Sigmoid colon (tissue), 3 donors: ENCODE data around the gene RADX.

Source experiments
- CTCF ChIP-seq, 4 experiments: fragments of 450-650 bp in 3 of 4; fragments of 200-600 bp in 1 of 4; IDR thresholded peaks; one replicate each; pipeline ENCODE4 v1.5.1; 2016 to 2019; ENCODE audit warnings: antibody characterized with exemption in 4 of 4, mild to moderate bottlenecking in 3 of 4, moderate library complexity in 2 of 4
- POLR2A ChIP-seq, 2 donors: fragments of 450-650 bp; IDR thresholded peaks; one replicate each; pipeline ENCODE4 v1.6.1; 2016; ENCODE audit warnings: antibody characterized with exemption in 2 of 2, mild to moderate bottlenecking in 2 of 2, moderate library complexity in 2 of 2

DNA sequence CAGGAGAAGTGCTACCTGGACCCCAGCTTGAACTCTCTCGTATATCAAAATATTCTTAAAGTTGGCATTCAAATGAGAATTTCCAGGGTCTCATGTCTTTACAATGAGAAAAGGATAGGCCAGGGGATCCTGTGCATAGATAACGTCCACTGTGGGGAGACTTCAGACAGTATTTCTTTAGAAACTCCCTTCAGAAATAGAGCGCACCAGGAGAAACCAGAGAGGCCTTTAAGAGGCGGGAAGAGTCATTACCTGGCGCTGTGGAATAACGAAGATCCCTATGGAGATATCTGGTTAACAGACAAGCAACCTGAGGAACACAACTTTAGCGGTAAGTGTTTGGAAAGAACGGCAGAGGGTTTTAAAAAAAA is 600 bp downstream of the RADX start:
- TF ChIP-seq CTCF (IDR thresholded peaks at IDR 0.05): no peak
- no peak for TF ChIP-seq POLR2A (IDR thresholded peaks at IDR 0.05)
